ENCODE measurements around the gene NCOA7. TPM values are rescaled to one million over a fixed set of nuclear protein-coding genes. Genes with fewer than 3 reads are reported as not detected.
A peak's percentile ranks its signal among the peaks of the same experiment; 100 is the strongest.
"Not testable (repeated sequence)": the region's sequence is repeated elsewhere in the genome, so short reads cannot be mapped to it uniquely, and the experiment has no call there.

NCOA7 gene
- total RNA-seq, 1 experiment from 2014 or later: 5.9 TPM

- no peak for DNase-seq (ENCODE audit: low spot score)
Measured at GRCh38 chr6:125836466-125836865, 45.7 kb downstream of the NCOA7 start.

- DNase-seq (ENCODE audit: low spot score): peak; percentile 30
Measured at GRCh38 chr6:125839471-125839870, 48.7 kb downstream of the NCOA7 start.

GRCh38 chr6:125839879-125840278, 49.1 kb downstream of the NCOA7 start:
- DNase-seq (ENCODE audit: low spot score): no peak

- no peak for DNase-seq (ENCODE audit: low spot score)
Measured at GRCh38 chr6:125841356-125842090, 50.8 kb downstream of the NCOA7 start.

GRCh38 chr6:125842091-125842626, 51.4 kb downstream of the NCOA7 start:
- no peak for DNase-seq (ENCODE audit: low spot score)

- DNase-seq (ENCODE audit: low spot score): no peak
Measured at GRCh38 chr6:125843593-125843992, 52.8 kb downstream of the NCOA7 start.

GRCh38 chr6:125844989-125845388, 54.2 kb downstream of the NCOA7 start:
- DNase-seq (ENCODE audit: low spot score): no peak

- no peak for DNase-seq (ENCODE audit: low spot score)
Measured at GRCh38 chr6:125846292-125847024, 55.7 kb downstream of the NCOA7 start.

GRCh38 chr6:125848286-125848685, 57.5 kb downstream of the NCOA7 start:
- DNase-seq (ENCODE audit: low spot score): not testable (repeated sequence)

- DNase-seq (ENCODE audit: low spot score): no peak
Measured at GRCh38 chr6:125850361-125850760, 59.6 kb downstream of the NCOA7 start.

GRCh38 chr6:125852587-125852986, 61.8 kb downstream of the NCOA7 start:
- no peak for DNase-seq (ENCODE audit: low spot score)

- DNase-seq (ENCODE audit: low spot score): no peak
Measured at GRCh38 chr6:125853168-125853567, 62.4 kb downstream of the NCOA7 start.

GRCh38 chr6:125853756-125854155, 63.0 kb downstream of the NCOA7 start:
- DNase-seq (ENCODE audit: low spot score): no peak

GRCh38 chr6:125854355-125854754, 63.6 kb downstream of the NCOA7 start:
- no peak for DNase-seq (ENCODE audit: low spot score)

- DNase-seq (ENCODE audit: low spot score): no peak
Measured at GRCh38 chr6:125855783-125856182, 65.0 kb downstream of the NCOA7 start.

- DNase-seq (ENCODE audit: low spot score): no peak
Measured at GRCh38 chr6:125857846-125858245, 67.1 kb downstream of the NCOA7 start.

- no peak for DNase-seq (ENCODE audit: low spot score)
Measured at GRCh38 chr6:125858427-125859320, 67.9 kb downstream of the NCOA7 start.

- no peak for DNase-seq (ENCODE audit: low spot score)
Measured at GRCh38 chr6:125859727-125860126, 69.0 kb downstream of the NCOA7 start.

- DNase-seq (ENCODE audit: low spot score): no peak
Measured at GRCh38 chr6:125863023-125863422, 72.3 kb downstream of the NCOA7 start.

- DNase-seq (ENCODE audit: low spot score): no peak
Measured at GRCh38 chr6:125865015-125865414, 74.3 kb downstream of the NCOA7 start.

GRCh38 chr6:125866433-125866832, 75.7 kb downstream of the NCOA7 start:
- no peak for DNase-seq (ENCODE audit: low spot score)

- peak; percentile 63 for DNase-seq (ENCODE audit: low spot score)
Measured at GRCh38 chr6:125867483-125867942, 76.8 kb downstream of the NCOA7 start.

All from A172 (cell line).